Esophagus muscularis mucosa (tissue), 4 donors: ENCODE measurements around the gene DHPS. TPM values are rescaled to one million over a fixed set of nuclear protein-coding genes. Genes with fewer than 3 reads are reported as not detected.

ENCODE experiments used
- DNase-seq: peaks from one replicate; pipeline ENCODE4 v3.0.0-alpha.2; 2017; ENCODE audit errors: extremely low spot score
- H3K27ac ChIP-seq, 4 donors: fragments of 200-600 bp; sonication (generic); replicated peaks in 1 of 4; 1 replicate in 3 of 4; 2 replicates in 1 of 4; pipeline ENCODE4 v1.5.1; 2016 to 2019; ENCODE audit warnings: mild to moderate bottlenecking in 1 of 4
- H3K27me3 ChIP-seq, 4 donors: fragments of 200-600 bp; sonication (generic); one replicate each; pipeline versions ENCODE4 v1.5.1 to v1.6.0; 2016 to 2019
- H3K36me3 ChIP-seq, 4 donors: fragments of 200-600 bp; sonication (generic); one replicate each; pipeline ENCODE4 v1.5.1; 2016 to 2019
- H3K4me1 ChIP-seq, 4 donors: fragments of 200-600 bp; sonication (generic); one replicate each; pipeline ENCODE4 v1.5.1; 2016 to 2019
- H3K4me3 ChIP-seq, 4 donors: fragments of 200-600 bp; sonication (generic); 1 replicate in 2 of 4; 2 replicates in 2 of 4; pipeline ENCODE4 v1.5.1; 2016 to 2019; ENCODE audit warnings: mild to moderate bottlenecking in 4 of 4, moderate library complexity in 1 of 4
- H3K9me3 ChIP-seq, 4 donors: fragments of 200-600 bp; sonication (generic); 1 replicate in 3 of 4; 2 replicates in 1 of 4; pipeline ENCODE4 v1.5.1; 2016 to 2019
- EP300 ChIP-seq: sonication (generic); formaldehyde crosslinking; IDR thresholded peaks from one replicate; pipeline ENCODE4 v1.6.1; 2017; ENCODE audit warnings: antibody characterized with exemption
- POLR2A ChIP-seq: fragments of 450-650 bp; IDR thresholded peaks from one replicate; pipeline ENCODE4 v1.6.1; 2017; ENCODE audit warnings: antibody characterized with exemption, moderate library complexity, mild to moderate bottlenecking, low read depth
- POLR2AphosphoS5 ChIP-seq, 2 donors: sonication (generic); formaldehyde crosslinking; IDR thresholded peaks; one replicate each; pipeline ENCODE4 v1.6.1; 2017; ENCODE audit warnings: antibody characterized with exemption in 2 of 2
- WGBS: methylation state at CpG from one replicate; pipeline ENCODE4 v1.1.5; 2018; 5-methylcytosine and 5-hydroxymethylcytosine counted together
- intact Hi-C: fragments of 100-400 bp; cut with DNase I; formaldehyde crosslinking; loops from one replicate; pipeline ENCODE4 v1.15.1; 2023
- total RNA-seq, 4 donors: library from RNA; depleted of rRNA; stranded (reverse); fragments of >200 nt; gene quantifications; one replicate each; pipeline versions ENCODE4 v1.1.0 to v1.2.1, GENCODE V29; 2016
- TF ChIP-seq, protein P1 (sequence below), 3 experiments: fragments of 200-600 bp in 2 of 3; fragments of 450-650 bp in 1 of 3; sonication (generic) in 2 of 3; IDR thresholded peaks; one replicate each; pipeline ENCODE4 v1.5.1; 2017 to 2019; ENCODE audit warnings: antibody characterized with exemption in 3 of 3, mild to moderate bottlenecking in 2 of 3, moderate library complexity in 1 of 3

Gene DHPS
- total RNA-seq, 4 donors from 2014 or later = 74.3 to 92.3 (median 85.0) TPM

DNA sequence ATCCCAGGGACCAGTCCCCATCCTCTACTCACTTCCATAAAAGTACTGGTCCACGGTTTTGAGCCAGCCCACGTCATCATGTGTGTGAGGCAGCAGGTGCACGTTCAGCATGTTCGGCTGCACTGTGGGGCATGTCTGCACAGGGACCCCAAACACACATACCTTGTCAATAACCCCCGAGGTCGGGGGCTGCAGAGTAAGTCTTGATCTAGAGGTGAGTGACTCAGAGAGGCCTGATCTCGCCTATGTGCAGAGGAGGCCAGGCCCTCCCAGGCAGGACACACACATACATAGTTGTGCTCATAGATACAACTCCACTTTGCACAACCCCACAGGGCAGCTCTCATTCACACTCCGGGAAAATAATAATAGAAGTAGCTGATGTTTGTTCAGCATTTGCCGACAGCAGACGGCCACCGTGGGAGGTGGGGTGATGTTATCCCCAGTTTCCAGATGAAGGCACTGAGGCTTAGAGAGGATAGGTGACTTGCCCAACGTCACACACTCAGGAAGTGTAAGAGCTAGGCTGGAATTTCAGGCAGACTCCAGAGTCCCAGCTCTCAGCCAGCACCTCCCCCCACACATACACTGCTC, 15.9 kb downstream of the DHPS start:
- H3K4me3 ChIP-seq = peak overlapping the region; percentile 71 to 85 (median 80)
- peaks cover 18 to 52% (median 47%) of the 10 kb centered on the region in 4 donors for H3K36me3 ChIP-seq
- intact Hi-C loops = no loop called here
- peaks cover 36 to 57% (median 46%) of the 10 kb centered on the region in 4 donors for H3K4me1 ChIP-seq
- H3K27me3 ChIP-seq = no peaks in the 10 kb centered on the region
- H3K27ac ChIP-seq = peak overlapping the region; percentile 71 to 84 (median 79)
- no peak for DNase-seq
- TF ChIP-seq, protein P1, sequence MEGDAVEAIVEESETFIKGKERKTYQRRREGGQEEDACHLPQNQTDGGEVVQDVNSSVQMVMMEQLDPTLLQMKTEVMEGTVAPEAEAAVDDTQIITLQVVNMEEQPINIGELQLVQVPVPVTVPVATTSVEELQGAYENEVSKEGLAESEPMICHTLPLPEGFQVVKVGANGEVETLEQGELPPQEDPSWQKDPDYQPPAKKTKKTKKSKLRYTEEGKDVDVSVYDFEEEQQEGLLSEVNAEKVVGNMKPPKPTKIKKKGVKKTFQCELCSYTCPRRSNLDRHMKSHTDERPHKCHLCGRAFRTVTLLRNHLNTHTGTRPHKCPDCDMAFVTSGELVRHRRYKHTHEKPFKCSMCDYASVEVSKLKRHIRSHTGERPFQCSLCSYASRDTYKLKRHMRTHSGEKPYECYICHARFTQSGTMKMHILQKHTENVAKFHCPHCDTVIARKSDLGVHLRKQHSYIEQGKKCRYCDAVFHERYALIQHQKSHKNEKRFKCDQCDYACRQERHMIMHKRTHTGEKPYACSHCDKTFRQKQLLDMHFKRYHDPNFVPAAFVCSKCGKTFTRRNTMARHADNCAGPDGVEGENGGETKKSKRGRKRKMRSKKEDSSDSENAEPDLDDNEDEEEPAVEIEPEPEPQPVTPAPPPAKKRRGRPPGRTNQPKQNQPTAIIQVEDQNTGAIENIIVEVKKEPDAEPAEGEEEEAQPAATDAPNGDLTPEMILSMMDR (IDR thresholded peaks at IDR 0.05) = no peak
- TF ChIP-seq EP300 (no peak), POLR2AphosphoS5 (IDR thresholded peaks at IDR 0.05) (no peak), POLR2A (no peak)
- WGBS = 65% methylated on average over 6 of the region's 12 CpGs
- H3K9me3 ChIP-seq = no peaks in the 10 kb centered on the region

DNA sequence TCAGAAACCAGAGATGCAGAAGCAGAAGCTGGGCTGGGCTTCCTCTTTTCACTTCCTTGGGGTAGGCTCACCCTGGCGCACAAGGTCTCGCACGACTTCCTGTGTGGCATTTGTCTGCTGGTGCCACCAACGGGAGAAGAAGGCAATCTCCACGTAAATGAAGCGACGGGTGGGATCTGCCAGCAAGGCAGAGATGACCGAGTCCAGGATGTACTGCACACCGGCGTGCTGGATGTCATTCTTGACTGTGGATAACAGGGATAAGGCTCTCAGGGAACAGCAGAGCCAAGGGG, 16.5 kb downstream of the DHPS start:
- peaks cover 31 to 52% (median 40%) of the 10 kb centered on the region in 4 donors for H3K4me1 ChIP-seq
- H3K9me3 ChIP-seq = no peaks in the 10 kb centered on the region
- H3K4me3 ChIP-seq = peak overlapping the region; percentile 71 to 85 (median 80)
- no peak for DNase-seq
- WGBS = 70% methylated on average over 10 of the region's 10 CpGs
- TF ChIP-seq EP300 (no peak), POLR2A (no peak), POLR2AphosphoS5 (IDR thresholded peaks at IDR 0.05) (no peak)
- TF ChIP-seq, protein P1 (IDR thresholded peaks at IDR 0.05) = no peak
- intact Hi-C loops = no loop called here
- H3K36me3 ChIP-seq = peaks cover 18 to 58% (median 53%) of the 10 kb centered on the region in 4 donors
- peak overlapping the region in 1 of 4 donors; percentile 20 for H3K27ac ChIP-seq
- no peaks in the 10 kb centered on the region for H3K27me3 ChIP-seq

DNA sequence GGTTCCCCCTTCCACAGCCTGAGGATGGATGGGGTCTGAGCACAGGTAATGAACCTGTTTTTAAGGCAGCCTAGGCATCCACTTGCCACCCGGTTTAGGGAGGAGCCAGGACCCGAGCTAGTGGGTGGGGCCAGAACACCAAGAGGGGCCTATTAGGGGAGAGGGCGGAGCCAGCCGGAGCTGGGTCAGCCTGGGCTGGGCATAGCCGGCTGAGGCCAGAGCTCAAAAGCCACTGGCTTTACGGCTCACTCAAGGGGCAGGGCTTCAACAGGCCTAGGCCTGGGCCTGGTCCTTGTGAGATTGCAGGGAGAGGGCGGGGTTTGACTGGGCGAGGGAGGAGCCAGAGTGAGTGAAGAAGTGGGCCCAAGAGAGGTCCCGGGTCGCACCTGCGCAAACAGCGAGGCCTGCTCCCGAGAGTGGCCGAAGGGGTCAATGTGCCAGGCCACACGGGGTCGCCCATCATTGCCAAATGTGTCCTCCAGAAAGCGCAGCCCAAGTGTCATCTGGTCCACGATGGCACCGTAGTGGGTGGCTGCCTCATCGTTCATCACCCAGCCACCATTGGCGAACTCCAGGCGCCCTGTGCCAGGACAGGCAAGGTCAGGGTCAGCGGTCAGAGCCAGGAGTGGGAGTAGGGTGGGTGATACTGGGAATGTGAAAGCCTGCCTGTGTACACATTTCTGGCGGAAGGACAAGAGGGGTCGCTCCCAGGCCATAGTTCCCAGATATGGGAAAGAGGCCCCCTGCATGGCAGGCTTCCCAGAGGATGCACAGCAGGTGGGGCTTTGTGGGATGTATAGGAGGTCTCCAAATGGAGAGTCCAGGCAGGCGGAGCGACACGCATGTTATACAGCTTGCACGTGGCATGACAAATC, 17.0 kb downstream of the DHPS start:
- H3K36me3 ChIP-seq = peaks cover 21 to 64% (median 59%) of the 10 kb centered on the region in 4 donors
- intact Hi-C loops = no loop called here
- no peak for TF ChIP-seq EP300
- TF ChIP-seq POLR2A = no peak
- TF ChIP-seq, protein P1 (IDR thresholded peaks at IDR 0.05) = no peak
- no peak for TF ChIP-seq POLR2AphosphoS5 (IDR thresholded peaks at IDR 0.05)
- H3K27ac ChIP-seq = no peak overlapping the region
- peaks cover 28 to 47% (median 36%) of the 10 kb centered on the region in 4 donors for H3K4me1 ChIP-seq
- no peaks in the 10 kb centered on the region for H3K27me3 ChIP-seq
- no peak for DNase-seq
- WGBS = 79% methylated on average over 25 of the region's 29 CpGs
- H3K9me3 ChIP-seq = no peaks in the 10 kb centered on the region
- no peak overlapping the region for H3K4me3 ChIP-seq

DNA sequence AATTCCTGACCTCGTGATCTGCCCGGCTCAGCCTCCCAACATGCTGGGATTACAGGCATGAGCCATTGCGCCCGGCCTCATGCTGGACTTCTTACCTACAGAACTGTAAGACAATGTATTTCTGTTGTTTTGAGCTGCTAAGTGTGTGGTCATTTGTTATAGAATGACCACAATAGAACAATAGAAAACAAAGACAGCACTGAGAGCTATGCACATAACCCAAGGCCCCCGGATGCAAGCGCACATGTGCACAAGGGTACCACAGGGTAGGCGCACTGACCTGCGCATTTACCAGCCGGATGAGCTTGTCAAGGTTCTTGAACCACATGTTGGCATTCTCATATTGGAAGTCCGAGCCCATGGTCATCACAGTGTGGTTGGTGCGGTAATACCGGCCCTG, 20.7 kb downstream of the DHPS start:
- H3K9me3 ChIP-seq = no peaks in the 10 kb centered on the region
- WGBS = 96% methylated on average over 12 of the region's 12 CpGs
- no peaks in the 10 kb centered on the region for H3K27me3 ChIP-seq
- H3K27ac ChIP-seq = no peak overlapping the region
- TF ChIP-seq POLR2A = no peak
- TF ChIP-seq, protein P1 (IDR thresholded peaks at IDR 0.05) = no peak
- TF ChIP-seq POLR2AphosphoS5 (IDR thresholded peaks at IDR 0.05) = no peak
- TF ChIP-seq EP300 = no peak
- intact Hi-C loops = no loop called here
- no peak for DNase-seq
- H3K4me3 ChIP-seq = no peak overlapping the region
- peaks cover 35 to 92% (median 89%) of the 10 kb centered on the region in 4 donors for H3K36me3 ChIP-seq
- H3K4me1 ChIP-seq = peaks cover 6 to 20% (median 12%) of the 10 kb centered on the region in 4 donors
